SK-N-SH (cell line): ENCODE data around the gene EXOC6.

Experiments used
- CTCF ChIP-seq: fragments of 200-600 bp; sonication (generic); IDR thresholded peaks from 2 replicates; pipeline ENCODE4 v1.6.1; 2017; ENCODE audit warnings: antibody characterized with exemption, mild to moderate bottlenecking, moderate library complexity
- ELF1 ChIP-seq: IDR thresholded peaks from 2 replicates; pipeline ENCODE4 v1.4.0; 2012
- NRF1 ChIP-seq: IDR thresholded peaks from 2 replicates; pipeline ENCODE4 v1.6.1; 2012; ENCODE audit warnings: low read depth, mild to moderate bottlenecking, low read length
- POLR2AphosphoS5 ChIP-seq: IDR thresholded peaks from 2 replicates; pipeline ENCODE4 v1.6.1; 2012; ENCODE audit warnings: low read depth, low read length
- TF ChIP-seq, protein P1 (sequence below): IDR thresholded peaks from 2 replicates; pipeline ENCODE4; 2012
- TF ChIP-seq, protein P2 (sequence below): IDR thresholded peaks from 2 replicates; pipeline ENCODE4 v1.4.0; 2012; ENCODE audit warnings: low read depth
- TF ChIP-seq, protein P3 (sequence below): IDR thresholded peaks from 2 replicates; pipeline ENCODE4 v1.6.1; 2012; ENCODE audit warnings: mild to moderate bottlenecking, low read depth, low read length, moderate library complexity

DNA sequence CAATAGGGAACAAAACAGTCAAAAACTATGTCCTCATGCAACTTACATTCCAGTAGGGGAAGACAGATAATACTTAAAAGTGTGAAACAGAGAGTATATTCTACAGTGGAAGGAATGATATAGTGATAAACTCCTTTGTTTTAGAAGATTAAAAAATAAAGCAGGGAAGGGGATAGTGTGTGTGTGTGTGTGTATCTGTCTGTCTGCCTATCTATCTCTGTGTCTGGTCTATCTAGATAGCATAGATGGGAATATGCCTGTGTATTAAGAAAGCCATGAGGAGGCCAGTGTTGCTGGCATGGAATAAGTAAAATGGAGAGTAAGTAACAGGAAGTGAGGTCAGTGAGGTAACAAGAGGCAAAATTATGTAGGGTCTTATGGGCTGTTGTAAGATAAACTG, 42.2 kb downstream of the EXOC6 start:
- no peak for TF ChIP-seq CTCF
- TF ChIP-seq POLR2AphosphoS5, result no peak
- TF ChIP-seq, protein P1, sequence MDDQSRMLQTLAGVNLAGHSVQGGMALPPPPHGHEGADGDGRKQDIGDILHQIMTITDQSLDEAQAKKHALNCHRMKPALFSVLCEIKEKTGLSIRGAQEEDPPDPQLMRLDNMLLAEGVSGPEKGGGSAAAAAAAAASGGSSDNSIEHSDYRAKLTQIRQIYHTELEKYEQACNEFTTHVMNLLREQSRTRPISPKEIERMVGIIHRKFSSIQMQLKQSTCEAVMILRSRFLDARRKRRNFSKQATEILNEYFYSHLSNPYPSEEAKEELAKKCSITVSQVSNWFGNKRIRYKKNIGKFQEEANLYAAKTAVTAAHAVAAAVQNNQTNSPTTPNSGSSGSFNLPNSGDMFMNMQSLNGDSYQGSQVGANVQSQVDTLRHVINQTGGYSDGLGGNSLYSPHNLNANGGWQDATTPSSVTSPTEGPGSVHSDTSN, result no peak
- TF ChIP-seq, protein P2, sequence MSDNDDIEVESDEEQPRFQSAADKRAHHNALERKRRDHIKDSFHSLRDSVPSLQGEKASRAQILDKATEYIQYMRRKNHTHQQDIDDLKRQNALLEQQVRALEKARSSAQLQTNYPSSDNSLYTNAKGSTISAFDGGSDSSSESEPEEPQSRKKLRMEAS, result no peak
- TF ChIP-seq, protein P3, sequence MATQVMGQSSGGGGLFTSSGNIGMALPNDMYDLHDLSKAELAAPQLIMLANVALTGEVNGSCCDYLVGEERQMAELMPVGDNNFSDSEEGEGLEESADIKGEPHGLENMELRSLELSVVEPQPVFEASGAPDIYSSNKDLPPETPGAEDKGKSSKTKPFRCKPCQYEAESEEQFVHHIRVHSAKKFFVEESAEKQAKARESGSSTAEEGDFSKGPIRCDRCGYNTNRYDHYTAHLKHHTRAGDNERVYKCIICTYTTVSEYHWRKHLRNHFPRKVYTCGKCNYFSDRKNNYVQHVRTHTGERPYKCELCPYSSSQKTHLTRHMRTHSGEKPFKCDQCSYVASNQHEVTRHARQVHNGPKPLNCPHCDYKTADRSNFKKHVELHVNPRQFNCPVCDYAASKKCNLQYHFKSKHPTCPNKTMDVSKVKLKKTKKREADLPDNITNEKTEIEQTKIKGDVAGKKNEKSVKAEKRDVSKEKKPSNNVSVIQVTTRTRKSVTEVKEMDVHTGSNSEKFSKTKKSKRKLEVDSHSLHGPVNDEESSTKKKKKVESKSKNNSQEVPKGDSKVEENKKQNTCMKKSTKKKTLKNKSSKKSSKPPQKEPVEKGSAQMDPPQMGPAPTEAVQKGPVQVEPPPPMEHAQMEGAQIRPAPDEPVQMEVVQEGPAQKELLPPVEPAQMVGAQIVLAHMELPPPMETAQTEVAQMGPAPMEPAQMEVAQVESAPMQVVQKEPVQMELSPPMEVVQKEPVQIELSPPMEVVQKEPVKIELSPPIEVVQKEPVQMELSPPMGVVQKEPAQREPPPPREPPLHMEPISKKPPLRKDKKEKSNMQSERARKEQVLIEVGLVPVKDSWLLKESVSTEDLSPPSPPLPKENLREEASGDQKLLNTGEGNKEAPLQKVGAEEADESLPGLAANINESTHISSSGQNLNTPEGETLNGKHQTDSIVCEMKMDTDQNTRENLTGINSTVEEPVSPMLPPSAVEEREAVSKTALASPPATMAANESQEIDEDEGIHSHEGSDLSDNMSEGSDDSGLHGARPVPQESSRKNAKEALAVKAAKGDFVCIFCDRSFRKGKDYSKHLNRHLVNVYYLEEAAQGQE, result no peak
- TF ChIP-seq NRF1, result no peak
- no peak for TF ChIP-seq ELF1
